Liver (tissue), 2 donors: ENCODE data around the gene ADAMTS16.

Experiments used
- REST ChIP-seq: IDR thresholded peaks from 2 replicates; pipeline ENCODE4 v1.6.1; 2016; ENCODE audit warnings: antibody characterized with exemption, mild to moderate bottlenecking
- TF ChIP-seq, protein P1 (sequence below): fragments of 150-350 bp; IDR thresholded peaks from 2 replicates; pipeline ENCODE4 v1.5.1; 2017; ENCODE audit warnings: improper control_type of control experiment, low read depth, low read length; ENCODE audit not compliant: missing input control
- donor health status: healthy.

GRCh38 chr5:5320062-5320805 is 180.1 kb downstream of the ADAMTS16 start:
- TF ChIP-seq, protein P1, sequence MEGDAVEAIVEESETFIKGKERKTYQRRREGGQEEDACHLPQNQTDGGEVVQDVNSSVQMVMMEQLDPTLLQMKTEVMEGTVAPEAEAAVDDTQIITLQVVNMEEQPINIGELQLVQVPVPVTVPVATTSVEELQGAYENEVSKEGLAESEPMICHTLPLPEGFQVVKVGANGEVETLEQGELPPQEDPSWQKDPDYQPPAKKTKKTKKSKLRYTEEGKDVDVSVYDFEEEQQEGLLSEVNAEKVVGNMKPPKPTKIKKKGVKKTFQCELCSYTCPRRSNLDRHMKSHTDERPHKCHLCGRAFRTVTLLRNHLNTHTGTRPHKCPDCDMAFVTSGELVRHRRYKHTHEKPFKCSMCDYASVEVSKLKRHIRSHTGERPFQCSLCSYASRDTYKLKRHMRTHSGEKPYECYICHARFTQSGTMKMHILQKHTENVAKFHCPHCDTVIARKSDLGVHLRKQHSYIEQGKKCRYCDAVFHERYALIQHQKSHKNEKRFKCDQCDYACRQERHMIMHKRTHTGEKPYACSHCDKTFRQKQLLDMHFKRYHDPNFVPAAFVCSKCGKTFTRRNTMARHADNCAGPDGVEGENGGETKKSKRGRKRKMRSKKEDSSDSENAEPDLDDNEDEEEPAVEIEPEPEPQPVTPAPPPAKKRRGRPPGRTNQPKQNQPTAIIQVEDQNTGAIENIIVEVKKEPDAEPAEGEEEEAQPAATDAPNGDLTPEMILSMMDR, result no peak
- TF ChIP-seq REST, result no peak
